ENCODE data around the gene TSSK1B. TPM values are rescaled to one million over a fixed set of nuclear protein-coding genes. Genes with fewer than 3 reads are reported as not detected.

Gene TSSK1B
- total RNA-seq, 1 experiment from 2014 or later = 0.17 TPM

DNA sequence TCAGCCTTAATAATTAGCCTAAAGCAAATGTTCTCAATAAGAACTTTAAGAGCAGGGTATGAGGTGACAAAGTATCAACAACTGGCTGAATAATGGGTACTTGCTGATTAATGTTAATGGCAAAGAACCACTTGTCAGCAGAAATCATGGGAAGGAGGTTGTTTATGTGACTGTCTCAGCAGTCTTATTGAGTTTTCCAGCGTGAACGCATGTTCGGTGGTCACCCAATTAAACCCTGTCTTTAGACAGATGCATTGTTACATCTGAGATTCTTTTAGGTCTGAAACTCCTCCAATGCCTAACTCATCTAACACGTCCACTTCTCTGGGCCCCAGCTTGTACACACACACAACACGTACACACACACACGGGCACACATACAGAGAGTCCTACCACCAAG is 18.2 kb upstream of the TSSK1B start:
- Histone ChIP-seq H3K56ac (ENCODE audit: insufficient read length, low read depth, low read length) (no peak overlapping the region), H2BK20ac (ENCODE audit: low read depth, low read length, poor library complexity, severe bottlenecking) (no peak overlapping the region), H3K23me2 (ENCODE audit: insufficient read length, low read depth, low read length, poor library complexity, severe bottlenecking) (no peaks in the 10 kb centered on the region), H3T11ph (ENCODE audit: low read length) (no peak overlapping the region), H2BK5ac (ENCODE audit: insufficient read length, low read length) (no peak overlapping the region), H4K8ac (replicated peaks; ENCODE audit: insufficient read length, low read depth, low read length) (no peak overlapping the region), H3K4me2 (ENCODE audit: insufficient read depth, insufficient read length, low read length) (no peak overlapping the region), H4K5ac (ENCODE audit: insufficient read length, low read depth, low read length) (no peak overlapping the region), H4K91ac (ENCODE audit: insufficient read length, low read depth, low read length) (no peak overlapping the region), H2BK15ac (ENCODE audit: low read depth, low read length) (no peak overlapping the region), H3K14ac (ENCODE audit: insufficient read depth, low read length) (no peak overlapping the region), H3K18ac (ENCODE audit: insufficient read length, low read depth, low read length) (no peak overlapping the region), H4K20me1 (ENCODE audit: control insufficient read depth, insufficient read depth, insufficient read length) (no peaks in the 10 kb centered on the region), H3K79me2 (ENCODE audit: insufficient read depth, low read length) (no peaks in the 10 kb centered on the region), H3K23ac (ENCODE audit: insufficient read length, low read depth, low read length) (no peak overlapping the region), H3K79me1 (ENCODE audit: insufficient read depth, low read depth, low read length, poor library complexity, severe bottlenecking) (no peaks in the 10 kb centered on the region), H2BK12ac (ENCODE audit: insufficient read length, low read depth, low read length) (no peak overlapping the region), H3K9me3 (ENCODE audit: control insufficient read depth, low read depth, low read length) (no peaks in the 10 kb centered on the region), H3K4me1 (ENCODE audit: insufficient read depth, low read length) (no peaks in the 10 kb centered on the region), H3K27me3 (ENCODE audit: insufficient read depth, low read length) (no peaks in the 10 kb centered on the region), H2AK5ac (ENCODE audit: insufficient read length, low read length) (no peak overlapping the region), H2AFZ (ENCODE audit: low read length) (no peak overlapping the region), H3K9ac (ENCODE audit: extremely low read depth, insufficient read length, low read length) (no peak overlapping the region), H3K27ac (ENCODE audit: insufficient read length, low read depth, low read length) (no peak overlapping the region), H3K4ac (ENCODE audit: low read depth, low read length) (no peak overlapping the region), H2BK120ac (ENCODE audit: low read depth, low read length, poor library complexity, severe bottlenecking) (no peak overlapping the region)
- no peak overlapping the region for H3K4me3 Mint-ChIP-seq
- no peaks in the 10 kb centered on the region; a peak in 1 of 5 replicates for H3K9me3 Mint-ChIP-seq
- no peaks in the 10 kb centered on the region for H3K4me1 Mint-ChIP-seq
- H3K27me3 Mint-ChIP-seq (ENCODE audit: low read depth) = no peaks in the 10 kb centered on the region
- TF ChIP-seq, protein P1, sequence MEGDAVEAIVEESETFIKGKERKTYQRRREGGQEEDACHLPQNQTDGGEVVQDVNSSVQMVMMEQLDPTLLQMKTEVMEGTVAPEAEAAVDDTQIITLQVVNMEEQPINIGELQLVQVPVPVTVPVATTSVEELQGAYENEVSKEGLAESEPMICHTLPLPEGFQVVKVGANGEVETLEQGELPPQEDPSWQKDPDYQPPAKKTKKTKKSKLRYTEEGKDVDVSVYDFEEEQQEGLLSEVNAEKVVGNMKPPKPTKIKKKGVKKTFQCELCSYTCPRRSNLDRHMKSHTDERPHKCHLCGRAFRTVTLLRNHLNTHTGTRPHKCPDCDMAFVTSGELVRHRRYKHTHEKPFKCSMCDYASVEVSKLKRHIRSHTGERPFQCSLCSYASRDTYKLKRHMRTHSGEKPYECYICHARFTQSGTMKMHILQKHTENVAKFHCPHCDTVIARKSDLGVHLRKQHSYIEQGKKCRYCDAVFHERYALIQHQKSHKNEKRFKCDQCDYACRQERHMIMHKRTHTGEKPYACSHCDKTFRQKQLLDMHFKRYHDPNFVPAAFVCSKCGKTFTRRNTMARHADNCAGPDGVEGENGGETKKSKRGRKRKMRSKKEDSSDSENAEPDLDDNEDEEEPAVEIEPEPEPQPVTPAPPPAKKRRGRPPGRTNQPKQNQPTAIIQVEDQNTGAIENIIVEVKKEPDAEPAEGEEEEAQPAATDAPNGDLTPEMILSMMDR (conservative IDR thresholded peaks at IDR 0.05) = no peak
- no peak overlapping the region; a peak in 1 of 7 replicates for H3K27ac Mint-ChIP-seq
- DNase-seq = no peak
- H3K36me3 Mint-ChIP-seq (ENCODE audit: insufficient read depth in 1 of 3, low read depth in 3 of 3) = no peaks in the 10 kb centered on the region; a peak in 1 of 7 replicates
- WGBS (ENCODE audit: extremely low coverage, insufficient read length, low lambda C conversion rate) = no CpG with 5 or more reads among the region's 6 CpGs

All from H9 (cell line).